NB4 (cell line): ENCODE measurements around the gene FREM1.

Source experiments
- DNase-seq: peaks from one replicate; pipeline ENCODE4 v3.0.0; 2010; ENCODE audit warnings: low read depth
- H3K4me3 ChIP-seq: one replicate; pipeline ENCODE4 v1.5.1; 2011; ENCODE audit warnings: mild to moderate bottlenecking, low read depth, low read length, moderate library complexity
- MYC ChIP-seq: IDR thresholded peaks from 2 replicates; pipeline ENCODE4 v1.6.1; 2011; ENCODE audit warnings: low read depth, low read length
- POLR2A ChIP-seq: IDR thresholded peaks from 2 replicates; pipeline ENCODE4 v1.6.1; 2011; ENCODE audit warnings: mild to moderate bottlenecking; ENCODE audit not compliant: insufficient read length; ENCODE audit errors: extremely low read depth
- TF ChIP-seq, protein P1 (sequence below): IDR thresholded peaks from one replicate; pipeline ENCODE4 v1.5.1; 2012; ENCODE audit warnings: low read depth, low read length
- TF ChIP-seq, protein P2 (sequence below): IDR thresholded peaks from 2 replicates; pipeline ENCODE4 v1.6.1; 2011; ENCODE audit warnings: low read depth, low read length

The FREM1 gene

DNA sequence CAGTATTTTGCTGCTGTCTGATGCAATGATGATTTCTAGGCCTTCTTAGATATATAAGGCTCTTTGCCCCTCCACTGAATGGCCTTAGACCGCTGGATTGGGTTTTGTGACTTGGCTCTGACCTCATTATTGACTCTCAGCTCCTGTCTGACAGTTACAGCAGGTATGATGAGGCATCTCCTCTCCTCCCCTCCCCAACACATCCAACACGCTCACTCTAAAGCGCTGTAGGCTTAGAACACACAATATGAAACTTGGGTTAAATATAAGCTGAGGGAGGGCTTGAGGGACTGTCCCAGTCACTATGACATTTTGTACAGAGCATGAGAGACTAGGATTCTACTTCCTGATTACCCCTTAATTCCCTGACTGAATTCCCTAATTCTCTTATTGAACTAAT lies 168.9 kb downstream of the FREM1 start:
- DNase-seq = no peak
- no peak overlapping the region for H3K4me3 ChIP-seq
- TF ChIP-seq POLR2A (no peak), MYC (no peak)
- TF ChIP-seq, protein P1, sequence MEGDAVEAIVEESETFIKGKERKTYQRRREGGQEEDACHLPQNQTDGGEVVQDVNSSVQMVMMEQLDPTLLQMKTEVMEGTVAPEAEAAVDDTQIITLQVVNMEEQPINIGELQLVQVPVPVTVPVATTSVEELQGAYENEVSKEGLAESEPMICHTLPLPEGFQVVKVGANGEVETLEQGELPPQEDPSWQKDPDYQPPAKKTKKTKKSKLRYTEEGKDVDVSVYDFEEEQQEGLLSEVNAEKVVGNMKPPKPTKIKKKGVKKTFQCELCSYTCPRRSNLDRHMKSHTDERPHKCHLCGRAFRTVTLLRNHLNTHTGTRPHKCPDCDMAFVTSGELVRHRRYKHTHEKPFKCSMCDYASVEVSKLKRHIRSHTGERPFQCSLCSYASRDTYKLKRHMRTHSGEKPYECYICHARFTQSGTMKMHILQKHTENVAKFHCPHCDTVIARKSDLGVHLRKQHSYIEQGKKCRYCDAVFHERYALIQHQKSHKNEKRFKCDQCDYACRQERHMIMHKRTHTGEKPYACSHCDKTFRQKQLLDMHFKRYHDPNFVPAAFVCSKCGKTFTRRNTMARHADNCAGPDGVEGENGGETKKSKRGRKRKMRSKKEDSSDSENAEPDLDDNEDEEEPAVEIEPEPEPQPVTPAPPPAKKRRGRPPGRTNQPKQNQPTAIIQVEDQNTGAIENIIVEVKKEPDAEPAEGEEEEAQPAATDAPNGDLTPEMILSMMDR = no peak
- TF ChIP-seq, protein P2, sequence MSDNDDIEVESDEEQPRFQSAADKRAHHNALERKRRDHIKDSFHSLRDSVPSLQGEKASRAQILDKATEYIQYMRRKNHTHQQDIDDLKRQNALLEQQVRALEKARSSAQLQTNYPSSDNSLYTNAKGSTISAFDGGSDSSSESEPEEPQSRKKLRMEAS = no peak

DNA sequence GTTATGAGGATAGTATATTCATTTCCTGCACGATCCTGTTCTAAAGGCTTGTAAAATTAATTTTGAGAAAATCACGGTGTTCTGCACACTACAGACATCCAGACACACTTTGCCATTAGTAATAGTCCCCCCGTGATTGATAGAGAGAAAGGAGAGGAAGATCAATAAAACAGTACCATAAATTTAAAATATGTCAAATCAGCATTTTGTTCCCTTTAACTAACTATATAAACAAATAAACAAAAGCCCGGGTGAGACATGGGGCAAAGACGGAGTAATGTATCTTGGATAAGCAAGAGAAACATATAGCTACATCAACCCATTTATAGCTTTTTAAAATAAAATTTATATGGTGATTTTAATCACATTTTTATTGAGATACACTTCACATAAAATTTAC lies 177.1 kb downstream of the FREM1 start:
- no peak for TF ChIP-seq MYC
- TF ChIP-seq POLR2A = no peak
- TF ChIP-seq, protein P2 = no peak
- TF ChIP-seq, protein P1 = no peak
- no peak overlapping the region for H3K4me3 ChIP-seq
- no peak for DNase-seq

DNA sequence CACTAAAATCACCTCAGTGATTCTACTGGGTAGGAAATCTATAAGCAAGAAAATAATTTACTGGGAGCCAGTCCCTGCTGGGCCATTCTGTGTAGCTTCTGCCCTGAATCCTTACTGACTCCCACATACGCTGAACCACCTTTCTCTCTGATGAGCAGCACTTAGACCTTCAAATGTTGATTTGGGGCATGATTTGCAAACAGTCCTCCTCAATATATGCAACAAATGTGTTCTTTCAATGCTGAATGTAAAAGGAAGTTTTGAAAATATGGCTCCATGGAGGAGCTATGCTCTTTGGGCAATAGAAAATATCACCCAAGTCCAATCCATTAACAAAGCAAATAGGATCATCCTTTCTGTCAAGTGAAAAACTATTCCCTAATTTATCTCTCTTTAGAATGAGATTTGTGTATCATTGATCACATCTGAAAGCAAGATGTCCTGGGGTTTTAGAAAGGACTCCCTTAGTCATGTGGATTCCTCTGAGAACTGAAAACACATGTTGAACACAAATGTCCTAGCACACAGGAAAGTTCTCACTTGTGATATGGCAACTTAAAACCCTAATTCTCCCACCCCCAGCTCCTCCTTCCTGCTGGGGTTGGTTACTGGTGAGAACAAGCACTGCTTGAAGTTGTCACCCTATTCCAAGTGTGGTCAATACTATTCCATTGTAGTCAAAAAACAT lies 178.8 kb downstream of the FREM1 start:
- no peak overlapping the region for H3K4me3 ChIP-seq
- no peak for TF ChIP-seq MYC
- no peak for TF ChIP-seq POLR2A
- DNase-seq = no peak

DNA sequence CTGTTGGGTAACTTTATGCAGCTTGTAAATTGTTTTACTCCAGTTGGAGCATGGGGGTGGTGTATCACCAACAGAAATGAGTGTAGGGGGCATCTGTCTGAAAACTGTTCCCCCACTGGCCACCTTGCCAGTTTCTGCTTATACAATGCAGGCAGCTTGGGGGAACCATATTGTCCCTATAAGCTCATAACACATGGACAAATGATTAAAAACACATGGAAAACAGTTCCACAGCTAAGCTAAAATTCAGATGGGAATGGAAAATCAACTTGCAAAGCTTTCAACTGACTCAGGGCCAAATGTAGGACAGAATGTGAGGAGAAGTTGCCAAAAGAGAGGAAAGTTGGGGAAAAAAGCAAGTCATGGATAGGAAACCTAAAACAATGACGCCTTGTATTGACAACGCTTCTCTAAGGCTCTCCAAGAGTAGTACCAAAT lies 179.7 kb downstream of the FREM1 start:
- H3K4me3 ChIP-seq = no peak overlapping the region
- TF ChIP-seq, protein P2 = no peak
- TF ChIP-seq POLR2A (no peak), MYC (no peak)
- TF ChIP-seq, protein P1 = no peak
- DNase-seq = no peak

DNA sequence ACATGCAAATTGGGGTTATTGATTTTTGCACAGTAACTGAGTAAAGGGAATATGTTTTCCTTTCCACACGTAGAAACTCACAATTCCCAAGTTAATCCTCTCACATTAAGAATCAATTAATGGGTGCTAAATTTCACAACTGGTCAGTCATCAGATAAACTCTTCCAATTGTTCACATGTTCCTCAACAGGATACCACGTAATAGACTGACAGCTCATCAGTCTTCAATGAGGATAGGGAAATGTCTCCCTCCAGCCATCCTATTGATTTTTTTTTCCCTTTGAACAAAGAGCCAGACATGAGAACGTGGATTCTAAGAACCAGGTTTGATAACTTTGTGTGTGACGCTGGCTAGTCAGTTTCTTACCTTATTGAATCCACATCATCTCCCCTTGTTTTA lies 186.9 kb downstream of the FREM1 start:
- TF ChIP-seq, protein P1 = no peak
- TF ChIP-seq MYC (no peak), POLR2A (no peak)
- TF ChIP-seq, protein P2 = no peak
- DNase-seq = no peak
- H3K4me3 ChIP-seq = no peak overlapping the region

DNA sequence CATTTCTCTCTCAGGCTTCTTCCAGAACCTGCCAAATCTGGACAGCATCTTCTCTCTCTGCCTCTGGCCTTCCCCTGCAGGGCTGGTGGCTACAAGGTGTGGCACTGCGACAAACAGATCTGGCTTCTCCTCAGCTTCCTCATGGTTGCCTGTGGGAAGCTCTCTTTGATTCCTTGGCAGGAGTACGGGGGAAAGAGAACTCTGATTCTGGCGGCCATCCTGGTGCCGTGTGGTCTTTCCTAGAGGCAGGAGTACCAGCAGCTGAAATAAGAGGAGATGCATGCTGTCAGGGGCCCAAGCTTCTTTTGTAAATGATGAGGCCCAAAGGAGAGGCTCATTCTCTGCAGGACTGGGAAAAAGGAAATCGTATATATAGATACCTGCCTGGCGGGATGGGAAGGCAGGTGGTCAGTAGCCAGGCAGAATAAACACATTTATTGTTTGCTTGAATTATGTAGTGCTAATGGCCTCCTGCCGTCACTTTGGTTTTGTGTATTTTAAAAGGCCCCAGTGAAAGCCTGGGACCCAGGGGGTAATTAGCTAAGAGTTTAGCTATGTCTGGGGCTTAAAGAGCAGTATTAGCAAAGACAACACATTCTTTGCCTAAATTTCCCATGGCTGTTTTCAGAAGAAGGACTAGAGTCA lies 187.7 kb downstream of the FREM1 start, which contains the start of gene CER1:
TSS of gene CER1 (minus strand) at position 343 of the 645 bp plus-strand sequence. CDS start at position 282, 61 bp downstream.
- no peak within 1 kb of the TSS for H3K4me3 ChIP-seq
- TF ChIP-seq POLR2A (no peak), MYC (no peak)
- TF ChIP-seq, protein P2 = no peak
- TF ChIP-seq, protein P1 = no peak
- DNase-seq = no peak
